Activated naive CD4-positive, alpha-beta T cell treated with anti-CD3 and anti-CD28 coated beads for 36 hours (primary cell): Measurements from ENCODE around the gene C17orf114.

ENCODE experiments used
- CTCF ChIA-PET: fragments of 350-600 bp; sonication (Branson Sonifier 250); formaldehyde crosslinking; loops from one replicate; lab custom pipeline; 2021; ENCODE audit warnings: antibody characterized with exemption; lab: Charles Lee
- DNase-seq: peaks from one replicate; pipeline ENCODE4 v3.0.0-alpha.2; 2020
- H3K27ac Mint-ChIP-seq: one replicate; pipeline ENCODE4 v1.8.0; 2021; ENCODE audit warnings: mild to moderate bottlenecking, mixed read lengths
- H3K27me3 Mint-ChIP-seq: one replicate; pipeline ENCODE4 v1.8.0; 2021; ENCODE audit warnings: low read depth, mixed read lengths
- H3K36me3 Mint-ChIP-seq: one replicate; pipeline ENCODE4 v1.8.0; 2021; ENCODE audit warnings: low read depth, mixed read lengths
- H3K4me1 Mint-ChIP-seq: one replicate; pipeline ENCODE4 v1.8.0; 2021; ENCODE audit warnings: low read depth, mixed read lengths
- H3K4me3 Mint-ChIP-seq: one replicate; pipeline ENCODE4 v1.8.0; 2021; ENCODE audit warnings: mild to moderate bottlenecking, moderate library complexity, mixed read lengths
- H3K9me3 Mint-ChIP-seq: one replicate; pipeline ENCODE4 v1.8.0; 2021; ENCODE audit warnings: mixed read lengths
- intact Hi-C: fragments of 100-400 bp; cut with micrococcal nuclease; formaldehyde crosslinking; loops from one replicate; pipeline ENCODE4 v1.15.1; 2023

Gene C17orf114

GRCh38 chr17:4815043-4815675, 13.0 kb upstream of the C17orf114 start:
- peaks cover 3% of the 10 kb centered on the region for H3K36me3 Mint-ChIP-seq
- H3K4me1 Mint-ChIP-seq: no peaks in the 10 kb centered on the region
- H3K4me3 Mint-ChIP-seq: no peak overlapping the region
- intact Hi-C loops: no loop called here
- H3K9me3 Mint-ChIP-seq: no peaks in the 10 kb centered on the region
- DNase-seq: no peak
- no peak overlapping the region for H3K27ac Mint-ChIP-seq
- no peaks in the 10 kb centered on the region for H3K27me3 Mint-ChIP-seq
- CTCF ChIA-PET: no interaction called here

GRCh38 chr17:4812690-4813089, 10.6 kb upstream of the C17orf114 start:
- H3K27ac Mint-ChIP-seq: no peak overlapping the region
- CTCF ChIA-PET: interaction anchor here (0.8 to 1.4 kb wide), 2 partner anchors 22 to 23 kb away, joined by 3 to 4 read pairs; no protein-coding TSS in a partner anchor

GRCh38 chr17:4811471-4811870, 9.3 kb upstream of the C17orf114 start:
- Mint-ChIP-seq H3K4me1 (peaks cover 6% of the 10 kb centered on the region), H3K27me3 (no peaks in the 10 kb centered on the region), H3K4me3 (no peak overlapping the region), H3K9me3 (no peaks in the 10 kb centered on the region), H3K36me3 (peaks cover 3% of the 10 kb centered on the region), H3K27ac (no peak overlapping the region)
- intact Hi-C loops: no loop called here
- DNase-seq: no peak
- CTCF ChIA-PET: interaction anchor here (0.7 kb wide), 1 partner anchor 36 kb away, joined by 3 read pairs; no protein-coding TSS in a partner anchor

More at GRCh38 chr17:4812690-4813089, 10.6 kb upstream of the C17orf114 start:
- DNase-seq: no peak
- intact Hi-C loops: no loop called here
- H3K4me1 Mint-ChIP-seq: peaks cover 3% of the 10 kb centered on the region
- no peaks in the 10 kb centered on the region for H3K9me3 Mint-ChIP-seq
- H3K27me3 Mint-ChIP-seq: no peaks in the 10 kb centered on the region
- no peak overlapping the region for H3K4me3 Mint-ChIP-seq
- H3K36me3 Mint-ChIP-seq: peaks cover 3% of the 10 kb centered on the region

- no peak overlapping the region for H3K4me3 Mint-ChIP-seq
- H3K4me1 Mint-ChIP-seq: peaks cover 10% of the 10 kb centered on the region
- no peak overlapping the region for H3K27ac Mint-ChIP-seq
- intact Hi-C loops: no loop called here
- no peaks in the 10 kb centered on the region for H3K9me3 Mint-ChIP-seq
- CTCF ChIA-PET: no interaction called here
- DNase-seq: no peak
- H3K27me3 Mint-ChIP-seq: no peaks in the 10 kb centered on the region
- H3K36me3 Mint-ChIP-seq: peaks cover 3% of the 10 kb centered on the region
Measured at GRCh38 chr17:4810696-4811290, 8.7 kb upstream of the C17orf114 start.

DNA sequence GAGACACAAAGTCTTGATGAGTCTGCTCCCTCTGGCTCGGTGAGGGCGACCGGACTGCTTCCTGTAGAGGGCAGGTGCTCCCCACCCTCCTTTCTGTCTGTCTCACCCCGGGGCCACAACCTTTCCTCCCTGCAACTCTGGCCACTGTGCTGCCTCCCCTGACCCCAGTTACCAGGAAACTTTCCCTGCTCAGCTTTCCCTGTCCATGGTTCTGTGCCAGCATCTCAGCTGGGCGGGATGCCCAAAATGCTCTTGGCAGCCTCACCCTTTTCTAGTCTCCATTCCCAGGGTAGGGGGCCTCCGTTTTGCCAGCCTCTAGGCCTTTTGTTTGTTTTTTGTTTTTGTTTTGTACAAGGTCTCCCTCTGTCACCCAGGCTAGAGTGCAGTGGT, 6.2 kb upstream of the C17orf114 start:
- no peak for DNase-seq
- peaks cover 3% of the 10 kb centered on the region for H3K36me3 Mint-ChIP-seq
- CTCF ChIA-PET: interaction anchor here (2.8 kb wide), 1 partner anchor 19 kb away, joined by 10 read pairs; the partner anchor contains the start of gene GLTPD2
- H3K27me3 Mint-ChIP-seq: no peaks in the 10 kb centered on the region
- no peaks in the 10 kb centered on the region for H3K9me3 Mint-ChIP-seq
- H3K27ac Mint-ChIP-seq: no peak overlapping the region
- peaks cover 10% of the 10 kb centered on the region for H3K4me1 Mint-ChIP-seq
- peak overlapping the region; percentile 75 for H3K4me3 Mint-ChIP-seq
- intact Hi-C loops: no loop called here

DNA sequence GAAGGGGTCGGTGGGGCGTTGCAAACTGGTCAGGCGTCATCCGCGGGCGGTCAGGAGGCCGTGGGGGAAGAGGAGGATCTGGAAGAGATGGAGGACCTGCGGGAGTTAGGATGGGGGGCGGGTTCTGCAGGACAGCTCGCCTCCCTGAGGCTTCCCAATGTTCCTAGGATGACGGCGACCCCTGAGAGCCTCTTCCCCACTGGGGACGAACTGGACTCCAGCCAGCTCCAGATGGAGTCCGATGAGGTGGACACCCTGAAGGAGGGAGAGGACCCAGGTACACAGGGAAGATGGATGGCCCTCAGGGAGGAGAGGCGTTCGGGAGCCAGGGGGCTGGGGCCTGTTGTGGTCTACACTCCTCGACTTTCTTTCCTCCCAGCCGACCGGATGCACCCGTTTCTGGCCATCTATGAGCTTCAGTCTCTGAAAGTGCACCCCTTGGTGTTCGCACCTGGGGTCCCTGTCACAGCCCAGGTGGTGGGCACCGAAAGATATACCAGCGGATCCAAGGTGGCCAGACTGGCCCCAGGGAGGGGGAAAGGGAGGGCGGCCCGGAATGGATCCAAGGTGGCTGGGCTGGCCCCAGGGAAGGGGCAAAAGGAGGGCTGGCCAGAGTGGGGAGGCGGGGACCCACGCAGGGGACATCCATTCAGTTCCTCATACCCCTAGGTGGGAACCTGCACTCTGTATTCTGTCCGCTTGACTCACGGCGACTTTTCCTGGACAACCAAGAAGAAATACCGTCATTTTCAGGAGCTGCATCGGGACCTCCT, 5.7 kb upstream of the C17orf114 start:
- Mint-ChIP-seq H3K9me3 (no peaks in the 10 kb centered on the region), H3K27ac (peak overlapping the region; percentile 36), H3K4me1 (peaks cover 10% of the 10 kb centered on the region), H3K36me3 (peaks cover 3% of the 10 kb centered on the region), H3K27me3 (no peaks in the 10 kb centered on the region), H3K4me3 (peak overlapping the region; percentile 75)
- CTCF ChIA-PET: interaction anchor here (1.5 to 2.8 kb wide), 2 partner anchors 18 to 20 kb away, joined by 3 to 10 read pairs; partner anchors contain the start of gene GLTPD2
- intact Hi-C loops: loop anchor here (1.0 kb wide), 3 partner anchors 17 to 97 kb away; partner anchors contain the start of genes ARRB2 and MINK1
- DNase-seq: no peak

DNA sequence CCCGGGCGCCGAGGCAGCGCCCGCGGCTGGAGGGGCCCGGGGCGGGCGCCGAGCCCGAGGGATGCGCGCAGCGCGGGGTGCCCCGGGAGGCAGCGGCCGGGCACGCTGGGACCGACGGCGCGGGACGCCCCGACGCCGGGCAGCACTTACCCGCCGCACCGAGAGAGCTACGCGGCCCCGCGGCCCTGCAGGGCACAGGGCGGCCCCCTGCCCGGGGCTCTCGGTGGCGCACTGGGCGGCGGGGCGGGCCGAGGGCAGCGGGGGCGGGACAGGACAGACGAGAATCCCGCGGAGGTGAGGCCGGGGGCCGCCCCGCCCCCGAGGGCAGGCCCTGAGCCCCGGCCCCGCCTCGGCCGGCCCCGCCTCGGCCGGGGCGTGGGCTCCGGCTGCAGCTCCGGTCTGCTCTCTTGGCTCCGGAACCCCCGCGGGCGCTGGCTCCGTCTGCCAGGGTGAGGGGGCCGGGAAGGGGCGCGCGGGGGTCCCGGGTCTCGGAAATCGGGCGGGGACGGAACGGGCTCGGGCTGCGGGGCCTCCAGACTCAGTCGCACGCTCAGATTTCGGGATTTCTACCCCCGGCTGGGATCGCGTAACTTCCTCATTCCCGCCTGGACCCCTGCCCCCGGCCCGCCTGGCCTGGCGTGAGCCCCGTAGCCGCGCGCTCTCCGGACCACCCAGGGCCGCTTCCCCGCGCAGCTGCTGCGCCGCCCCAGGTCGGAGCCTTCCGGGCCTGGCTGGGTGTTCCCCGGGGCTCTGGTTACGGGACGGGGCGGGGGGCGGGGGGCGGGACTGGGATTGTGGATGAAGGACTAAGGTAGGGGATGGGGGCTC, 4.9 kb upstream of the C17orf114 start, which contains the start of gene PLD2:
PLD2 (plus strand) TSS at position 376 of the 828 bp plus-strand sequence. CDS start 621 bp downstream, outside the sequence.
- peak; percentile 91 for DNase-seq
- no peaks in the 10 kb centered on the region for H3K27me3 Mint-ChIP-seq
- CTCF ChIA-PET: interaction anchor here (1.5 to 2.8 kb wide), 2 partner anchors 17 to 19 kb away, joined by 3 to 10 read pairs; partner anchors contain the start of gene GLTPD2
- intact Hi-C loops: loop anchor here (1.0 kb wide), 3 partner anchors 17 to 97 kb away; partner anchors contain the start of genes ARRB2 and MINK1
- peaks cover 10% of the 10 kb centered on the region for H3K4me1 Mint-ChIP-seq
- H3K4me3 Mint-ChIP-seq: peak within 1 kb of the TSS; percentile 75
- H3K36me3 Mint-ChIP-seq: peaks cover 3% of the 10 kb centered on the region
- H3K27ac Mint-ChIP-seq: peak within 1 kb of the TSS; percentile 36
- no peaks in the 10 kb centered on the region for H3K9me3 Mint-ChIP-seq

GRCh38 chr17:4806456-4806776, 4.3 kb upstream of the C17orf114 start:
- intact Hi-C loops: no loop called here
- DNase-seq: peak; percentile 19
- no peak overlapping the region for H3K27ac Mint-ChIP-seq

GRCh38 chr17:4800462-4801196, 1.5 kb downstream of the C17orf114 start:
- Mint-ChIP-seq H3K4me1 (peaks cover 24% of the 10 kb centered on the region), H3K27me3 (no peaks in the 10 kb centered on the region), H3K27ac (peak overlapping the region; percentile 39)

More at GRCh38 chr17:4806456-4806776, 4.3 kb upstream of the C17orf114 start:
- Mint-ChIP-seq H3K4me3 (peak overlapping the region; percentile 68), H3K36me3 (peaks cover 3% of the 10 kb centered on the region), H3K9me3 (no peaks in the 10 kb centered on the region), H3K4me1 (peaks cover 10% of the 10 kb centered on the region), H3K27me3 (no peaks in the 10 kb centered on the region)
- CTCF ChIA-PET: interaction anchor here (1.5 to 2.8 kb wide), 2 partner anchors 17 to 19 kb away, joined by 3 to 10 read pairs; partner anchors contain the start of gene GLTPD2

GRCh38 chr17:4796552-4796920, 5.6 kb downstream of the C17orf114 start:
- peaks cover 17% of the 10 kb centered on the region for H3K36me3 Mint-ChIP-seq
- CTCF ChIA-PET: interaction anchor here (0.6 to 1.0 kb wide), 3 partner anchors 9 to 253 kb away, joined by 3 read pairs; no protein-coding TSS in a partner anchor
- peak; percentile 44 for DNase-seq
- intact Hi-C loops: loop anchor here (5.0 kb wide), 1 partner anchor 654 kb away; the partner anchor contains the start of genes CYB5D2 and ZZEF1
- H3K9me3 Mint-ChIP-seq: no peaks in the 10 kb centered on the region
- peak overlapping the region; percentile 97 for H3K27ac Mint-ChIP-seq
- peak overlapping the region; percentile 100 for H3K4me3 Mint-ChIP-seq
- peaks cover 28% of the 10 kb centered on the region for H3K4me1 Mint-ChIP-seq
- H3K27me3 Mint-ChIP-seq: no peaks in the 10 kb centered on the region

More at GRCh38 chr17:4800462-4801196, 1.5 kb downstream of the C17orf114 start:
- H3K9me3 Mint-ChIP-seq: no peaks in the 10 kb centered on the region
- CTCF ChIA-PET: interaction anchor here (0.6 kb wide), 1 partner anchor 87 kb away, joined by 4 read pairs; no protein-coding TSS in a partner anchor
- H3K4me3 Mint-ChIP-seq: no peak overlapping the region
- DNase-seq: no peak
- peaks cover 17% of the 10 kb centered on the region for H3K36me3 Mint-ChIP-seq
- intact Hi-C loops: no loop called here

- Mint-ChIP-seq H3K4me3 (peak overlapping the region; percentile 100), H3K9me3 (no peaks in the 10 kb centered on the region), H3K27ac (peak overlapping the region; percentile 97), H3K36me3 (peaks cover 11% of the 10 kb centered on the region), H3K4me1 (peaks cover 29% of the 10 kb centered on the region), H3K27me3 (no peaks in the 10 kb centered on the region)
- no peak for DNase-seq
- CTCF ChIA-PET: no interaction called here
- intact Hi-C loops: loop anchor here (5.0 kb wide), 1 partner anchor 653 kb away; the partner anchor contains the start of genes CYB5D2 and ZZEF1
Measured at GRCh38 chr17:4795168-4795567, 7.0 kb downstream of the C17orf114 start.
